Stomach (tissue), 4 donors: ENCODE results near the gene GTF2I.

Experiments used
- EP300 ChIP-seq: sonication (generic); formaldehyde crosslinking; IDR thresholded peaks from one replicate; pipeline ENCODE4 v1.6.1; 2017; ENCODE audit warnings: antibody characterized with exemption
- TF ChIP-seq, protein P1 (sequence below), 7 experiments: fragments of 450-650 bp in 4 of 7; fragments of 200-600 bp in 3 of 7; sonication (generic) in 3 of 7; IDR thresholded peaks; one replicate each; pipeline ENCODE4 v1.5.1; 2016 to 2019; ENCODE audit warnings: antibody characterized with exemption in 7 of 7, control low read depth in 2 of 7, mild to moderate bottlenecking in 1 of 7

DNA sequence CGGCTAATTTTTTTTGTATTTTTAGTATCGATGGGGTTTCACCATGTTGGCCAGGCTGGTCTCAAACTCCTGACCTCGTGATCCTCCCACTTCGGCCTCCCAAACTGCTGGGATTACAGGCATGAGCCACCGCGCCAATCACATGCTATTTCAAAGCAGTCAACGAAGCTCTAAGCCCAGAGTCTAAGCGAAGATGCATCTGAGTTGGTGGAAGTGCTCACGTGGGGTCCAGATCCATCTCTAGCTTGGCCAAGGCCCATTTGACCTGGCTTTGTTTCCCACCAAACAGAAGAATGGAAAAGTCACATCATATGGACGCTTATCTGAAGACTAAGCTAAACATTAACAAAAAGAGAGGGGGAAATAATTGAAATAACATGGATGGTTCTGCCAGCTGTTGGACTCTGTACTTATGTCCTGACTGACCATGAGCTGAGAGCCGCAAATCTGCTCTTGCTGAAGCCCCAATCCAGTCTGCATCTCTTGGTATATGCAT, 3.8 kb upstream of the GTF2I start:
- TF ChIP-seq, protein P1, sequence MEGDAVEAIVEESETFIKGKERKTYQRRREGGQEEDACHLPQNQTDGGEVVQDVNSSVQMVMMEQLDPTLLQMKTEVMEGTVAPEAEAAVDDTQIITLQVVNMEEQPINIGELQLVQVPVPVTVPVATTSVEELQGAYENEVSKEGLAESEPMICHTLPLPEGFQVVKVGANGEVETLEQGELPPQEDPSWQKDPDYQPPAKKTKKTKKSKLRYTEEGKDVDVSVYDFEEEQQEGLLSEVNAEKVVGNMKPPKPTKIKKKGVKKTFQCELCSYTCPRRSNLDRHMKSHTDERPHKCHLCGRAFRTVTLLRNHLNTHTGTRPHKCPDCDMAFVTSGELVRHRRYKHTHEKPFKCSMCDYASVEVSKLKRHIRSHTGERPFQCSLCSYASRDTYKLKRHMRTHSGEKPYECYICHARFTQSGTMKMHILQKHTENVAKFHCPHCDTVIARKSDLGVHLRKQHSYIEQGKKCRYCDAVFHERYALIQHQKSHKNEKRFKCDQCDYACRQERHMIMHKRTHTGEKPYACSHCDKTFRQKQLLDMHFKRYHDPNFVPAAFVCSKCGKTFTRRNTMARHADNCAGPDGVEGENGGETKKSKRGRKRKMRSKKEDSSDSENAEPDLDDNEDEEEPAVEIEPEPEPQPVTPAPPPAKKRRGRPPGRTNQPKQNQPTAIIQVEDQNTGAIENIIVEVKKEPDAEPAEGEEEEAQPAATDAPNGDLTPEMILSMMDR (IDR thresholded peaks at IDR 0.05), result no peak
- TF ChIP-seq EP300, result no peak
